Uterus (tissue), 4 donors: Measurements from ENCODE around the gene ME3. TPM values are rescaled to one million over a fixed set of nuclear protein-coding genes. Genes with fewer than 3 reads are reported as not detected.

Experiments used
- DNase-seq, 2 donors: peaks; one replicate each; pipeline ENCODE4 v3.0.0-alpha.2; 2019 to 2020
- H3K27ac ChIP-seq, 2 donors: fragments of 200-600 bp; sonication (generic); 1 replicate in 1 of 2; 2 replicates in 1 of 2; pipeline ENCODE4 v1.5.1; 2016 to 2018
- H3K27me3 ChIP-seq, 2 donors: fragments of 200-600 bp; sonication (generic); one replicate each; pipeline ENCODE4 v1.5.1; 2018 to 2019; ENCODE audit warnings: control low read depth in 1 of 2
- H3K36me3 ChIP-seq, 2 donors: fragments of 200-600 bp; sonication (generic); one replicate each; pipeline ENCODE4 v1.5.1; 2019; ENCODE audit warnings: control low read depth in 1 of 2
- H3K4me1 ChIP-seq, 2 donors: fragments of 200-600 bp; sonication (generic); one replicate each; pipeline ENCODE4 v1.5.1; 2018 to 2019; ENCODE audit warnings: control low read depth in 1 of 2
- H3K4me3 ChIP-seq, 2 donors: fragments of 200-600 bp; sonication (generic); 1 replicate in 1 of 2; 2 replicates in 1 of 2; pipeline ENCODE4 v1.5.1; 2018 to 2019; ENCODE audit warnings: mild to moderate bottlenecking in 1 of 2
- H3K9me3 ChIP-seq, 2 donors: fragments of 200-600 bp; sonication (generic); one replicate each; pipeline ENCODE4 v1.5.1; 2019; ENCODE audit warnings: control low read depth in 1 of 2
- POLR2A ChIP-seq, 2 donors: fragments of 450-650 bp; IDR thresholded peaks; one replicate each; pipeline ENCODE4 v1.6.1; 2016; ENCODE audit warnings: antibody characterized with exemption in 2 of 2, mild to moderate bottlenecking in 1 of 2, moderate library complexity in 1 of 2
- intact Hi-C: fragments of 100-400 bp; cut with DNase I; formaldehyde crosslinking; loops from one replicate; pipeline ENCODE4 v1.15.1; 2023; ENCODE audit warnings: low total_unique reads
- total RNA-seq, 4 donors: library from RNA; depleted of rRNA in 3 of 4; stranded (reverse); fragments of >200 nt in 3 of 4; gene quantifications; one replicate each; pipeline versions ENCODE4 v1.1.0 to v1.2.4, GENCODE V29; 2014 to 2023
- TF ChIP-seq, protein P1 (sequence below), 4 experiments: fragments of 200-600 bp in 2 of 4; fragments of 450-650 bp in 2 of 4; sonication (generic) in 2 of 4; IDR thresholded peaks; one replicate each; pipeline ENCODE4 v1.5.1; 2016 to 2019; ENCODE audit warnings: antibody characterized with exemption in 4 of 4, mild to moderate bottlenecking in 2 of 4, moderate library complexity in 1 of 4
- donor health status: DM: yes; HTN: yes; CAD: no.

ME3 gene
- total RNA-seq, 4 donors from 2014 or later, result 44.3 to 169 (median 54.2) TPM

DNA sequence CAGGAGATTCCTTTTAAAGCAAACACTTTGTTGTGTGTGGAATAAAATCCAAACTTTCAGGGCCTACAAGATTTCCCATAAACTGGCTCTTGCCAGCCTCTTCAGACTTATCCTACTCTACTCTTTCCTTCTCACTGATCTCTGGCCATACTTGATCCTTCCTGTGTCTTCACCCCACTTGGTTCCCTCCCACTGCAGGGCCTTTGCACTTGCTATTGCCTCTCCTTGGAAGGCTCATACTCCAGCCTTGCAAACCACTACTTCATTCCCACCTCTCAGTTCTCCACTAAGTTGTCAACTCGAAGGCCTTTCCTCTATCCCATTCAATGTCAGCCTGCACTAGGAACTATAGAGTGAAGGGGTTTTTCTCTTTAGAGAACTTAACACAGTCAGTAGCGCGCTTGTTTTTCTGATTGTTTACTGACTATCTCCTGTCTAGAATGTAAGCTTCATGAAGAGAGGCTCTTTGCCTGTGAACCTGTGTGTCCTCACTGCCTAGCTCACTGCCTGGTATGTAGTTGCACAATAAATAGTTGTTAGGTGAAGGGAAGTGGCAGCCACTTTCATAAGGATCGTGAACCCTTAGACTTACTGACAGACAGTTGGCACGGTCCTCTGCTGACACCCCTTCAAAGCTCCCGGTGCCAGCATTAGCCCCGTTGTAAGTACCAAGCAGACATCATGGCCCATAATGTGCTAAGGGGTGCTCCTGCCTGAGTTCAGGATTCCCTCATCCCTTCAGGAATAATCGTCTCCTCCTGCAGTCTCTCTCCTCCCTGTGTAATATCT is 833 bp upstream of the ME3 start:
- DNase-seq, result no peak
- H3K4me1 ChIP-seq, result peaks cover 3 to 4% of the 10 kb centered on the region in 2 donors
- H3K27me3 ChIP-seq, result no peaks in the 10 kb centered on the region
- H3K9me3 ChIP-seq, result no peaks in the 10 kb centered on the region
- peak overlapping the region; percentile 96 to 98 for H3K27ac ChIP-seq
- no peak overlapping the region for H3K4me3 ChIP-seq
- intact Hi-C loops, result no loop called here
- H3K36me3 ChIP-seq, result no peaks in the 10 kb centered on the region
- TF ChIP-seq POLR2A (IDR thresholded peaks at IDR 0.05), result no peak
- TF ChIP-seq, protein P1, sequence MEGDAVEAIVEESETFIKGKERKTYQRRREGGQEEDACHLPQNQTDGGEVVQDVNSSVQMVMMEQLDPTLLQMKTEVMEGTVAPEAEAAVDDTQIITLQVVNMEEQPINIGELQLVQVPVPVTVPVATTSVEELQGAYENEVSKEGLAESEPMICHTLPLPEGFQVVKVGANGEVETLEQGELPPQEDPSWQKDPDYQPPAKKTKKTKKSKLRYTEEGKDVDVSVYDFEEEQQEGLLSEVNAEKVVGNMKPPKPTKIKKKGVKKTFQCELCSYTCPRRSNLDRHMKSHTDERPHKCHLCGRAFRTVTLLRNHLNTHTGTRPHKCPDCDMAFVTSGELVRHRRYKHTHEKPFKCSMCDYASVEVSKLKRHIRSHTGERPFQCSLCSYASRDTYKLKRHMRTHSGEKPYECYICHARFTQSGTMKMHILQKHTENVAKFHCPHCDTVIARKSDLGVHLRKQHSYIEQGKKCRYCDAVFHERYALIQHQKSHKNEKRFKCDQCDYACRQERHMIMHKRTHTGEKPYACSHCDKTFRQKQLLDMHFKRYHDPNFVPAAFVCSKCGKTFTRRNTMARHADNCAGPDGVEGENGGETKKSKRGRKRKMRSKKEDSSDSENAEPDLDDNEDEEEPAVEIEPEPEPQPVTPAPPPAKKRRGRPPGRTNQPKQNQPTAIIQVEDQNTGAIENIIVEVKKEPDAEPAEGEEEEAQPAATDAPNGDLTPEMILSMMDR (IDR thresholded peaks at IDR 0.05), result no peak

DNA sequence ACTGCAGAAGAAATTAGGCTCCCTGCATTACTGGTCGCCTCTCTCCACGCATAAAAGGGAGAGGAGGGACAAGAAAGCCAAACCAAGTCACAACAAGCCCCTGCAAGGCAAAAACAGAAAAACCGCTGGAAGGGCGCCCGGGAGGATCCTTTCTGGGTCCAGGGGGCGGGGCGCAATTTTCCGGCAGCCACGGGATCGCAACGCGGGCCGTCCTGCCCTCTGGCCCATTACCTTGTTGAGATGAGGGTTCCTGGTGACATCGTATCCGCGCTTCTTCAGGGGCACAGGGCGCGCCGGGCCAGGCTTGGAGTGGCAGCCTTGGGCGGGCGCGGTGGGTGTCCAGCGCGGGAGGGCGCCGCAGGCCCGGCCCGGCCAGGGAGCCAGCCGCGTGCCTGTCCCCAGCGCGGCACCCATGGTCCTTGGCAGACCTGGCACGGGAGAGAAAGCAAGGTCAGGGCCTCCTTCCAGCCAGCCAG is 847 bp downstream of the ME3 start:
- intact Hi-C loops, result no loop called here
- peaks cover 3 to 4% of the 10 kb centered on the region in 2 donors for H3K4me1 ChIP-seq
- DNase-seq, result peak; percentile 80 to 85
- peak overlapping the region; percentile 96 to 98 for H3K27ac ChIP-seq
- H3K36me3 ChIP-seq, result no peaks in the 10 kb centered on the region
- H3K27me3 ChIP-seq, result no peaks in the 10 kb centered on the region
- peak overlapping the region; percentile 76 to 80 for H3K4me3 ChIP-seq
- TF ChIP-seq POLR2A (IDR thresholded peaks at IDR 0.05), result peak in 1 of 2 donors; percentile 33
- TF ChIP-seq, protein P1 (IDR thresholded peaks at IDR 0.05), result no peak
- H3K9me3 ChIP-seq, result no peaks in the 10 kb centered on the region

DNA sequence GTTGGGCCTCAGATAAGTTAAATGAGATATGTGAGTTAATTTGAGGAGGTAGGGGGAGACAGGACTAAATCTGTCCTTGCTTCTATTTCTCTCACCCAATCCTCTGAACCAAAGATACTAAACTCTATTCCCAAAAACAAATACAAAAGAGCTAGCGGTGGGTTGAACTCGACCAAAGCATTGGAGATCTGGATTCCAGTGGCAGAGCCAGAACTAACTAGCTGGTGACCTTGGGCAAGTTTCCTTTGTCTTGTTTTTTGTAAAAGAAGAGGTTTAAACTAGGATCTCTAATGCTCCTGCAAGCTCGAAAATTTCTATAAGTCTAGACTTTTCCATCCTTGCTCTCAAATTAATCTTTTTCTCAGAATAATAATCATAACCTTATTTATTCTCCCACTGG is 1.5 kb downstream of the ME3 start:
- H3K36me3 ChIP-seq, result no peaks in the 10 kb centered on the region
- DNase-seq, result no peak
- peak overlapping the region; percentile 96 to 98 for H3K27ac ChIP-seq
- no peaks in the 10 kb centered on the region for H3K27me3 ChIP-seq
- H3K9me3 ChIP-seq, result no peaks in the 10 kb centered on the region
- TF ChIP-seq, protein P1 (IDR thresholded peaks at IDR 0.05), result no peak
- TF ChIP-seq POLR2A (IDR thresholded peaks at IDR 0.05), result no peak
- H3K4me1 ChIP-seq, result peaks cover 3 to 4% of the 10 kb centered on the region in 2 donors
- H3K4me3 ChIP-seq, result peak overlapping the region; percentile 76 to 80
- intact Hi-C loops, result no loop called here

DNA sequence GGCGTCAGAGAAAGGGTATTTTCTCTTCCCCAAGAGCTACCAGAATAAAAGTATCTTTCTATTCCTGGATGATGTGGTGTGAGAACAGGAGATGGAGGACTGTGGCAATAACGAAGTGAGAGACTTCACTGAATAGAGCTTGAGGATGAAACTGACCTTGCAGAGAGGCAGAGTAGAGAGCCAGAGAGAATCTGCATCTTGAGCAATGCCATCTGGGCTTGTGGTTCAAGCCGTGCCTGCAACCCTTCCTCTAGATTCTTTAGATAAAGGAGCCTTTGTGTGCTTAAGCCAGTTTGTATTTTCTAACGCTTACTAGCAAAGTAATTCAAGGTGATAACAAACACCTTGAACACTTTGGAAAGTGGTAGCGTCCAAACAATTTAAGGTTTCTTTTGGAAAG is 2.2 kb downstream of the ME3 start:
- H3K4me1 ChIP-seq, result peaks cover 3 to 4% of the 10 kb centered on the region in 2 donors
- peak overlapping the region; percentile 96 to 98 for H3K27ac ChIP-seq
- intact Hi-C loops, result no loop called here

DNA sequence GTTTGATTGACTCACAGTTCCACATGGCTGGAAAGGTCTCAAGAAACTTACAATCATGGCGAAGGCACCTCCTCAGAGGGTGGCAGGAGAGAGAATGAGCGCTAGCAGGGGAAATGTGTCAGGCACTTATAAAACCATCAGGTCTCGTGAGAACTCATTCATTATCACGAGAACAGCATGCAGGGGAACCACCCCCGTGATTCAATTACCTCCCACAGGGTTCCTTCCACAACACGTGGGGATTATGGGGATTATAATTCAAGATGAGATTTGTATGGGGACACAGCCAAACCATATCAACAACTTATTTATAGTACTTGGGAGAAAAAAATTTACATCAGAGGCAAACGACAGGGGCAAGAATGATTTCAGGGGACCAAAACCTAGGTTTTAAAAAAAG is 3.0 kb downstream of the ME3 start:
- intact Hi-C loops, result no loop called here
- Histone ChIP-seq H3K9me3 (no peaks in the 10 kb centered on the region), H3K4me3 (no peak overlapping the region), H3K27me3 (no peaks in the 10 kb centered on the region), H3K36me3 (no peaks in the 10 kb centered on the region), H3K4me1 (peaks cover 3 to 4% of the 10 kb centered on the region in 2 donors), H3K27ac (peak overlapping the region; percentile 96 to 98)
- no peak for TF ChIP-seq POLR2A (IDR thresholded peaks at IDR 0.05)
- DNase-seq, result no peak

More for the DNA sequence above, 2.2 kb downstream of the ME3 start:
- Histone ChIP-seq H3K27me3 (no peaks in the 10 kb centered on the region), H3K4me3 (no peak overlapping the region), H3K9me3 (no peaks in the 10 kb centered on the region), H3K36me3 (no peaks in the 10 kb centered on the region)
- DNase-seq, result no peak
- TF ChIP-seq POLR2A (IDR thresholded peaks at IDR 0.05), result no peak
- TF ChIP-seq, protein P1 (IDR thresholded peaks at IDR 0.05), result no peak
